Neural cell (in vitro differentiated cells): ENCODE data around the gene DTD1. TPM values are rescaled to one million over a fixed set of nuclear protein-coding genes. Genes with fewer than 3 reads are reported as not detected.

ENCODE experiments used
- H2AFZ ChIP-seq: fragments of 200-600, 300-800 bp; sonication (generic), shearing (Covaris generic); 2 replicates; pipeline ENCODE4 v1.6.0; 2014; ENCODE audit warnings: low read depth, mild to moderate bottlenecking, antibody characterized with exemption, low read length, moderate library complexity
- H3F3A ChIP-seq: fragments of 200-600 bp; shearing (Covaris generic); 2 replicates; pipeline ENCODE4 v1.6.1; 2016; ENCODE audit warnings: mild to moderate bottlenecking, moderate library complexity, mixed read lengths, antibody characterized with exemption, low read length; ENCODE audit not compliant: insufficient read depth, poor library complexity, severe bottlenecking
- H3K27ac ChIP-seq: fragments of 200-600, 300-800 bp; sonication (generic), shearing (Covaris generic); 2 replicates; pipeline ENCODE4 v1.5.1; 2014; ENCODE audit warnings: mild to moderate bottlenecking, low read length, moderate library complexity
- H3K27me3 ChIP-seq: fragments of 300-800, 200-600 bp; sonication (generic), shearing (Covaris generic); 2 replicates; pipeline ENCODE4 v1.6.0; 2014; ENCODE audit warnings: mild to moderate bottlenecking, low read depth, low read length, moderate library complexity; ENCODE audit not compliant: insufficient read depth
- H3K36me3 ChIP-seq: fragments of 300-800, 200-600 bp; sonication (generic), shearing (Covaris generic); 2 replicates; pipeline ENCODE4 v1.5.1; 2014; ENCODE audit warnings: mild to moderate bottlenecking, antibody characterized with exemption, low read length, moderate library complexity; ENCODE audit not compliant: insufficient read depth
- H3K4me2 ChIP-seq: fragments of 300-800, 200-600 bp; sonication (generic), shearing (Covaris generic); 2 replicates; pipeline ENCODE4 v1.6.0; 2014; ENCODE audit warnings: mild to moderate bottlenecking, low read length
- H3K4me3 ChIP-seq: fragments of 300-800, 200-600 bp; sonication (generic), shearing (Covaris generic); 2 replicates; pipeline ENCODE4 v1.5.1; 2014; ENCODE audit warnings: mild to moderate bottlenecking, low read length, moderate library complexity
- H3K79me2 ChIP-seq: fragments of 200-600 bp; shearing (Covaris generic); replicated peaks from 2 replicates; pipeline ENCODE4 v1.6.0; 2014; ENCODE audit warnings: mild to moderate bottlenecking, low read length, moderate library complexity; ENCODE audit not compliant: insufficient read depth
- H3K9ac ChIP-seq: fragments of 300-800, 200-600 bp; sonication (generic), shearing (Covaris generic); 2 replicates; pipeline ENCODE4 v1.6.1; 2016; ENCODE audit warnings: mild to moderate bottlenecking, low read length, mixed read lengths
- H3K9me2 ChIP-seq: fragments of 200-600 bp; shearing (Covaris generic); 2 replicates; pipeline ENCODE4 v1.6.1; 2016; ENCODE audit warnings: mild to moderate bottlenecking, low read length, mixed read lengths; ENCODE audit not compliant: insufficient read depth
- H3K9me3 ChIP-seq: fragments of 200-600, 300-800 bp; sonication (generic), shearing (Covaris generic); 2 replicates; pipeline ENCODE4 v1.6.1; 2016; ENCODE audit warnings: mild to moderate bottlenecking, mixed run types, low read length, moderate library complexity, mixed read lengths
- H4K20me1 ChIP-seq: fragments of 200-600 bp; shearing (Covaris generic); 2 replicates; pipeline ENCODE4 v1.6.1; 2016; ENCODE audit warnings: mild to moderate bottlenecking, mixed run types; ENCODE audit not compliant: insufficient read depth
- EP300 ChIP-seq: fragments of 450-650 bp; conservative IDR thresholded peaks from 2 replicates; pipeline ENCODE4 v1.6.1; 2014; ENCODE audit warnings: antibody characterized with exemption, mild to moderate bottlenecking, moderate library complexity; ENCODE audit not compliant: poor library complexity, severe bottlenecking
- EZH2 ChIP-seq: fragments of 200-600, 300-800 bp; shearing (Covaris generic), sonication (generic); IDR thresholded peaks from 2 replicates; pipeline ENCODE4 v1.6.1; 2014; ENCODE audit warnings: antibody characterized with exemption, low read length, borderline replicate concordance, mild to moderate bottlenecking; ENCODE audit not compliant: insufficient read depth, poor library complexity, severe bottlenecking
- MXI1 ChIP-seq: fragments of 450-650 bp; conservative IDR thresholded peaks from 2 replicates; pipeline ENCODE4 v1.6.1; 2014; ENCODE audit warnings: antibody characterized with exemption, mild to moderate bottlenecking; ENCODE audit not compliant: poor library complexity, severe bottlenecking
- POLR2AphosphoS5 ChIP-seq: IDR thresholded peaks from 2 replicates; pipeline ENCODE4 v1.6.1; 2012
- RAD21 ChIP-seq: fragments of 450-650 bp; conservative IDR thresholded peaks from 2 replicates; pipeline ENCODE4 v1.6.1; 2014; ENCODE audit warnings: antibody characterized with exemption, mild to moderate bottlenecking, moderate library complexity
- REST ChIP-seq: IDR thresholded peaks from 2 replicates; pipeline ENCODE4 v1.6.1; 2012; ENCODE audit warnings: borderline replicate concordance
- SMC3 ChIP-seq: fragments of 450-650 bp; conservative IDR thresholded peaks from 2 replicates; pipeline ENCODE4 v1.6.1; 2014; ENCODE audit warnings: antibody characterized with exemption, mild to moderate bottlenecking, moderate library complexity; ENCODE audit not compliant: poor library complexity
- TAF1 ChIP-seq: IDR thresholded peaks from 2 replicates; pipeline ENCODE4 v1.6.1; 2012; ENCODE audit warnings: low read depth
- polyA plus RNA-seq: library from polyadenylated mRNA; depleted of rRNA; stranded (reverse); fragments of >200 nt; gene quantifications from 2 replicates; pipeline ENCODE4 v1.2.3, GENCODE V29; 2014
- TF ChIP-seq, protein P1 (sequence below): fragments of 450-650 bp; IDR thresholded peaks from 2 replicates; pipeline ENCODE4 v1.5.1; 2014; ENCODE audit warnings: antibody characterized with exemption, mild to moderate bottlenecking, moderate library complexity; ENCODE audit not compliant: poor library complexity, severe bottlenecking

Gene DTD1
- polyA plus RNA-seq, 1 donor from 2014 or later: 337 TPM

GRCh38 chr20:18684775-18685174, 96.9 kb downstream of the DTD1 start:
- Histone ChIP-seq H3F3A (peaks cover 2% of the 10 kb centered on the region), H3K27ac (no peak overlapping the region), H2AFZ (no peak overlapping the region), H3K9ac (no peak overlapping the region), H3K36me3 (no peaks in the 10 kb centered on the region), H3K9me3 (no peaks in the 10 kb centered on the region), H3K4me2 (no peak overlapping the region), H3K79me2 (peaks cover 7% of the 10 kb centered on the region), H3K9me2 (no peaks in the 10 kb centered on the region), H3K4me3 (no peak overlapping the region), H3K27me3 (no peaks in the 10 kb centered on the region), H4K20me1 (no peaks in the 10 kb centered on the region)
- TF ChIP-seq POLR2AphosphoS5 (no peak), EP300 (no peak), EZH2 (no peak), MXI1 (no peak), RAD21 (no peak), SMC3 (no peak), REST (no peak), TAF1 (no peak)
- TF ChIP-seq, protein P1, sequence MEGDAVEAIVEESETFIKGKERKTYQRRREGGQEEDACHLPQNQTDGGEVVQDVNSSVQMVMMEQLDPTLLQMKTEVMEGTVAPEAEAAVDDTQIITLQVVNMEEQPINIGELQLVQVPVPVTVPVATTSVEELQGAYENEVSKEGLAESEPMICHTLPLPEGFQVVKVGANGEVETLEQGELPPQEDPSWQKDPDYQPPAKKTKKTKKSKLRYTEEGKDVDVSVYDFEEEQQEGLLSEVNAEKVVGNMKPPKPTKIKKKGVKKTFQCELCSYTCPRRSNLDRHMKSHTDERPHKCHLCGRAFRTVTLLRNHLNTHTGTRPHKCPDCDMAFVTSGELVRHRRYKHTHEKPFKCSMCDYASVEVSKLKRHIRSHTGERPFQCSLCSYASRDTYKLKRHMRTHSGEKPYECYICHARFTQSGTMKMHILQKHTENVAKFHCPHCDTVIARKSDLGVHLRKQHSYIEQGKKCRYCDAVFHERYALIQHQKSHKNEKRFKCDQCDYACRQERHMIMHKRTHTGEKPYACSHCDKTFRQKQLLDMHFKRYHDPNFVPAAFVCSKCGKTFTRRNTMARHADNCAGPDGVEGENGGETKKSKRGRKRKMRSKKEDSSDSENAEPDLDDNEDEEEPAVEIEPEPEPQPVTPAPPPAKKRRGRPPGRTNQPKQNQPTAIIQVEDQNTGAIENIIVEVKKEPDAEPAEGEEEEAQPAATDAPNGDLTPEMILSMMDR: no peak

DNA sequence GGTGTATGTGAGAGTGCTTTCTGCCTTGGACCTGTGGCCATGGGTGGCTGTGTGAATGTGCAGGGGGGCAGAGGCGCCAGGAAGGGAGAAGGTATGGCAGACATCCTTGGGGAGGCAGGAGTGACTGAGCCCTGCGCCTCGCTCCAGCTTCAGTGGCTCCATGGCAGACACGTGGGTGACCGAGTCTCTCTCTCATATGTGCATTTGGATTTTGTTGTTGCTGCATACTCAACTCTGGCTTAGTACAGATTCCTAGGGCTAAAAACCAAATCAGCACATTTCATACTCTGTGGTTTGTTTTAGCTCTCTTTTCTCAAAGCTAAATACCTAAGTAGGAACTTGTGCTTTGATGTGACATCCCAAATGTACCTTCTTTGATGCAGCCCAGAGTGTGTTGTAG, 97.6 kb downstream of the DTD1 start:
- H3F3A ChIP-seq: no peaks in the 10 kb centered on the region
- no peaks in the 10 kb centered on the region for H3K9me3 ChIP-seq
- peaks cover 7% of the 10 kb centered on the region for H3K79me2 ChIP-seq
- H3K36me3 ChIP-seq: no peaks in the 10 kb centered on the region
- H3K27ac ChIP-seq: no peak overlapping the region
- H3K4me3 ChIP-seq: no peak overlapping the region
- no peak overlapping the region for H3K9ac ChIP-seq
- no peaks in the 10 kb centered on the region for H4K20me1 ChIP-seq
- no peak overlapping the region for H2AFZ ChIP-seq
- H3K27me3 ChIP-seq: no peaks in the 10 kb centered on the region
- TF ChIP-seq POLR2AphosphoS5 (no peak), MXI1 (no peak)
- H3K4me2 ChIP-seq: no peak overlapping the region
- no peaks in the 10 kb centered on the region for H3K9me2 ChIP-seq

DNA sequence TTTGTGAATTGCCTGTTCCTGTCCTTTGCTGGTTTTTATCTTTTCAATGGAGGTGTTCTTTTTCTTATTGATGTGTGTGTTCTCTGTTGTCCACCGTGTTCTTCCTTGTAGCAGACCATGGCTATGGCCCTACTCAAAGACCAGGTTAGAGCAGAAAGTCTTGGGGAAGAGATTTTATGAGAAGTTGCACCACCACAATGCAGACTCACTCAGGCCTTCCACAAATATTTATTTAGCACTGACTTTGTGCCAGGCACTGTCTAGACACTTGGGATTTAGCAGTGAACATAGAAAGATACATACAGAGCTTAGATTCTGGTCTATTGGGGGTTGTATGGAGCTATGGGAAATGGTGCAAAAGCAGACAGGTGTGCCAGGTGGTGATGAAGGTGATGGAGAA, 98.8 kb downstream of the DTD1 start:
- no peaks in the 10 kb centered on the region for H3K9me2 ChIP-seq
- H3K27me3 ChIP-seq: no peaks in the 10 kb centered on the region
- H3K9ac ChIP-seq: no peak overlapping the region
- no peaks in the 10 kb centered on the region for H3F3A ChIP-seq
- no peak overlapping the region for H3K27ac ChIP-seq
- no peaks in the 10 kb centered on the region for H3K9me3 ChIP-seq
- H4K20me1 ChIP-seq: no peaks in the 10 kb centered on the region
- H2AFZ ChIP-seq: no peak overlapping the region
- H3K4me2 ChIP-seq: no peak overlapping the region
- H3K4me3 ChIP-seq: no peak overlapping the region
- peaks cover 7% of the 10 kb centered on the region for H3K79me2 ChIP-seq
- TF ChIP-seq EZH2 (no peak), TAF1 (no peak)
- no peaks in the 10 kb centered on the region for H3K36me3 ChIP-seq
